NCI-H1417 (cell line): Measurements from ENCODE around the gene TRDN.
"Not testable (repeated sequence)": the region's sequence is repeated elsewhere in the genome, so short reads cannot be mapped to it uniquely, and the experiment has no call there.

ENCODE experiments used
- DNase-seq, 3 experiments: peaks; one replicate each; lab custom pipeline; 2025; lab: John Stamatoyannopoulos, UW

Gene TRDN

GRCh38 chr6:123295181-123295580, 341.6 kb downstream of the TRDN start:
- no peak for DNase-seq

DNA sequence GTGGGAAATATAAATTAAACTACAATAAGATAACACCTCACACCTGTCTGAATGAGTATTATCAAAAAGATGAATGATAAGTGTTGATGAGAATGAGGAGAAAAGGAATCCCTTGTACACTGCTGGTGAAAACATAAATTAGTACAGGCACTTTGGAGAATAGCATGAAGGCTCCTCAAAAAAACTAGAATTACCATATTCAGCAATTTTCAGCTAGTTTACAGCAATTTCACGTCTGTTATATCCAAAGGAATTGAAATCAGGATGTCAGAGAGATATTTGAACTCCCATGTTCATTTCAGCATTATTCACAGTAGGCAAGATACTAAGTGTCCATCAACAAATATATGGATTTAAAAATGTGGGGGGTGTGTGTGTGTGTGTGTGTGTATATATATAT, 348.1 kb downstream of the TRDN start:
- no peak for DNase-seq

DNA sequence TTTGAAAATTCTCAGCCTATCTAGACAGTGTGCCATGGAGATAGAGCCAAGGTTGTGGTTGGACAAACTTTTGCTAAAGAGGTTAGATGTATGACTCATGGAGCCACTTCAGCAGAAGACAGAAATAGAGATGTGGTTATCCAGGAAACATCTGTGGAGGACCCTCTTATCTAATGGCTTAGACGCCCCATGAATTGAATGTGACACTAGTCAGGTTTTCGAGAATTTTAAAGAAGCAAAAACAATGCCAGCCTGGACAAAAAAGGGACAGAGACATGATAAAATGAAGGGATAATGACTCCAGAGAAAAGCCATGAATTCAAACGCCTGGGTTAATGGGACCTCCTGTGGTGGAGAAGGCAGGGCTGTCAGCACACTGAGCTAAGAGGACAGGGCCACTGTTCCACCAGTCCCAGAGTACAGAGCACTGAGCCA, 360.2 kb downstream of the TRDN start:
- peak in 1 of 3 experiments; percentile 37 for DNase-seq

DNA sequence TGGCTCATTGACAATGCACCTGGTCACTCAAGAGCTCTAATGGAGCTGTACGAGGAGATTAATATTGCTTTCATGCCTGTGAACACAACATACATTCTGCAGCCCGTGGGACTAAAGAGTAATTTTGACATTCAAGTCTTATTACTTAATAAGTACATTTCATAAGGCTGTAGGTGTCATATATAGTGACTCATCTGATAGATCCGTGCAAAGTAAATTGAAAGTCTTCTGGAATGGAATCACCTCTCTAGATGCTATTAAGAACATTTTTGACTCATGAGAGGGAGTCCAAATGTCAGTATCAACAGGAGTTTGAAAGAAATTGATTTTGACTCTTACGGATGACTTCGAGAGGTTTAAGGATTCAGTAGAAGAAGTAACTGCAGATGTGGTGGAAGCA, 372.8 kb downstream of the TRDN start:
- no peak for DNase-seq

DNA sequence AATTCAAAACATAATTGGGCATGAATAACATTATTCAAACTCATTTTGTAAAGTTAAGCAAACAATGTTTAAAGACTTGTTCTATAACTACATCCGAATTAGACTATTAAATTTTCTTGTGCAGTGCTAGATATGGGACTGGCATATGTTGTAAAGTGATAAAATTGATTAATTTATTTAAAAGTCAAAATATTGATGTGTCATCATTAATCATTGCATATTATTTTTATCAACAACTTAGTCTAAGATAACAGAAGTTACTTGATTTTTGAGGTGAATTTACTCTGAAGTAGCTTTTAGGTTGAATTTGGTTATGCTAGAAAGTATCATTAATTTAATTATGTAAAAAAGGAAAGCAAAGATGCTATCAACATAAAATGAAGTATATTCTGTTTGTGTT, 396.1 kb downstream of the TRDN start:
- no peak for DNase-seq

DNA sequence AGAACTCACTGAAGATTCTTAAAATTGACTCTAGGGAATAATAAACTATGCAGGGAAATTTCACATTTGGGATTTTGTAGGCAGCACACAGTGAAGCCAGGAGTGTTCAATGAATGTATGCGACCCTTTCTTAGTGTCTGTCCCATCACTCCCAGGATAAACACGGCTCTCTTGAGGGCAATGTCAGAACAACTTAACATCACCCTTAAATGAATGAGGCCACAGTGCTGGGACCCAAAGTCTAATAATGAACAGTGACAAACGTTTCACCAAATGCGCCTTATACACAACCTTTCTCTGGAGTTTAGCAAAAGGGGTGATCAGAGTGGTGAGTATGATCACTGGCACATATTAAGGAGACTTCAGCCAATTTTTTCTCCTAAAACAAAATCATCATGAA, 403.4 kb downstream of the TRDN start:
- DNase-seq, result no peak

DNA sequence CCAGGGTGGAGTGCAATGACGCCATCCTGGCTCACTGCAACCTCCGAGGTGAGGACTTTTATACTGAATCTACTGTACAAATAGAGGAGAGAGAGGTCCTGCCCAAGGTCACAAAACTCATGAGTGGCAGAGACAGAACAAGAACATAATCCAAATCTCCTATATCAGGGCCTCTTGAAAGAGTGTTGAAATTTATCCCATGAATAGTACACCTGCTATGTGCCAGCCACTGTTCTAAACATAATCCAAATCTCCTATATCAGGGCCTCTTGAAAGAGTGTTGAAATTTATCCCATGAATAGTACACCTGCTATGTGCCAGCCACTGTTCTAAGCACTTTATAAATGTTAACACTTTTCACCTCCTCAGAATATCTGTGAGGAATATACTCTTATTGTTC, 409.0 kb downstream of the TRDN start:
- not testable (repeated sequence) for DNase-seq

DNA sequence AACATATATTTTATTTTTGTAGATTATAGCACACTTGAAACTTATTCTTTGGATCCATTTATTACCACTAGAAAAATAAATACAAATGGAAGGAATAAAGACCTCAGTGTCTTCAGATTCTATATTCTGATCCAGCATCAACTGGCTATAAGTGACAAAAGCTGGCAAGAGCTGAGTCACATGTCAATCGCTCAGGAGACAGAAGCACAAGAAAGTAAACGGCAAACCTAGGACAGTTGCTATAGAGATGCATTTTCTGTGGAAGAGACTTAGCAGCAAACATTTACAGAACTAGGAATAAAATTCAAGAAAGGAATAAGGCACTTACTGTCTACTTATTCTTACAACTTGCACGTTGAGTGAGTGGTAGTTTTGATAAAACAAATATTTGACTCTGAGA, 410.4 kb downstream of the TRDN start:
- DNase-seq, result peak in 1 of 3 experiments; percentile 5

DNA sequence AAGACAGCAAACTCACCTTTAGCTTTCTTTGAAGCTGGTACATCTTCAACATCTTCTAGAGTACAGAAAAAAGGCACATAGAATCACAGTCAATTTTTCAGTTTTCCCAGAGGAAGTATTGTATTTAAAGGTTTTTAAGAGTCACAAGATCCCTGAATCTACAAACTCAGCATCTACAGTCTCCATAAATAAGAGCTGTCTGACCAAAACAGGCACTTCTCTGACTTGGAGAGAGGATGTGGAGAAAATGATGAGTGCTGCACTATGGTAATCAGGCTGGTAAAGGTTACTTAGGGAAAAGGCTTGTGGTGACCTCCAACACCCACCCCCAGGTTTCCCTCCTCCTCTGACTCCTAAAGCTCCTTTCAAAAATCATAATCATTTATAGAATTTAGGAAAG, 412.7 kb downstream of the TRDN start:
- no peak for DNase-seq

- no peak for DNase-seq
Measured at GRCh38 chr6:123223461-123223860, 413.3 kb downstream of the TRDN start.

- no peak for DNase-seq
Measured at GRCh38 chr6:123215211-123215610, 421.5 kb downstream of the TRDN start.

DNA sequence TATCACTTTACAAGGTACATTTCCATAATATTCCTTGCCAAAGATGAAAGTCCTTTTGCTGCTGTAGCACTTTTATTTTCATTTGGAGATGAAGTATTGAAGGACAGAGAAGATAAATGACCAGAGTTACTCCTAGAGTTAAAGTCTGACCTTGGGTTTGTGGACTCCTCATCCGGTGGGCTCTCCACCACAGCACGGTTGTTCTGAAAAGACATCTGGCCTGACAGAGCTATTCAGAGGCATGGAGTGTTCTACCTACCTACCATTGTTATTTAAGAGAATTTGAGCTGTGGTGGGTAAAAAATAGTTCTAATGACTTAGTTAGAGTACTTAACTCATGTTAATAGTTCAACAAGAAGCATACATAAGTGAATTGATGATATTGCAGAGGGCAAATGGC, 422.3 kb downstream of the TRDN start:
- DNase-seq, result no peak

GRCh38 chr6:123213921-123214320, 422.8 kb downstream of the TRDN start:
- DNase-seq, result no peak

GRCh38 chr6:123211777-123212545, 424.8 kb downstream of the TRDN start:
- DNase-seq, result no peak

DNA sequence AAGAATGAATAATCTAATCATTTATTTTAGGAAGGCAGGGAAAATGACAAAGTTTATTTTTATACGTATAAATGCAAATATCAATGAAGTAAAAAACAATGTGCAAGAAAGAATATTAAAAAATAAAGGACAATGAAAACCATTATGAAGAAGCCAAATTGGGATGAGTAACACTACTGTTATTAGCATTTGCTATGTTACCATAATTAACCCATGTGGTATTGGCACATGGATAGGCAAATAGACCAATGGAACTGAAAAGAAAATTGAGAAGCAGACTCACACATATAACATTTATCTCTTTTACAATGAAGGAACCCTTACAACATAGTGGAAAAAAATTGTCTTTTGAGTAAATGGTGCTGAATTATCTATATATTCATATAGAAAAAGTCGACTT, 426.1 kb downstream of the TRDN start:
- no peak for DNase-seq

DNA sequence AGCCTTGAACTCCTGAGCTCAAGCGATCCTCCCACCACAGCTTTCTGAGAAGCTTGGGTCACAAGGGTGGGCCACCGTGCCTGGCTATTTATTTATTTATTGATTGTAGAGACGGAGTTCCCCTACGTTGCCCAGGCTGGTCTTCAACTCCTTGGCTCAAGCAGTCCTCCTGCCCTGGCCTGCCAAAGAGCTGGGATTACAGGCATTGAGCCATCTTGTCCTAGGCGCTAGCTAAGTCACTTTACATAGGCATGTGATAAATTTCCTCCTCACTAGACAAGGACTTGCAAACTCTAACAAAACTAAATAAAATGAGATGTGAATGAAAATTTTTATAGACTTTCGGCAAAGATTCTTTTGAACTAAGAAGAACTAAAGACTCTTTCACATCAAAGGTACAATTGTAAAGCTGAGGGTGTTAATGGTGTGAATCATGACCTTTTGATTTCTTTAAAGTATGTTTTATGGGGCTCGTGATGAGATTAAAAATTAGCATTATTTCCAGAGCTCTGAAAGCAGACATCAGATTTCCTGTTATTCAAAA, 428.7 kb downstream of the TRDN start:
- DNase-seq, result no peak

- no peak for DNase-seq
Measured at GRCh38 chr6:123203928-123204327, 432.8 kb downstream of the TRDN start.

- no peak for DNase-seq
Measured at GRCh38 chr6:123201869-123202372, 434.8 kb downstream of the TRDN start.

GRCh38 chr6:123193298-123193697, 443.5 kb downstream of the TRDN start:
- DNase-seq, result no peak

GRCh38 chr6:123189816-123190215, 446.9 kb downstream of the TRDN start:
- no peak for DNase-seq

- no peak for DNase-seq
Measured at GRCh38 chr6:123182998-123183397, 453.8 kb downstream of the TRDN start.

GRCh38 chr6:123176706-123177105, 460.0 kb downstream of the TRDN start:
- DNase-seq, result no peak

DNA sequence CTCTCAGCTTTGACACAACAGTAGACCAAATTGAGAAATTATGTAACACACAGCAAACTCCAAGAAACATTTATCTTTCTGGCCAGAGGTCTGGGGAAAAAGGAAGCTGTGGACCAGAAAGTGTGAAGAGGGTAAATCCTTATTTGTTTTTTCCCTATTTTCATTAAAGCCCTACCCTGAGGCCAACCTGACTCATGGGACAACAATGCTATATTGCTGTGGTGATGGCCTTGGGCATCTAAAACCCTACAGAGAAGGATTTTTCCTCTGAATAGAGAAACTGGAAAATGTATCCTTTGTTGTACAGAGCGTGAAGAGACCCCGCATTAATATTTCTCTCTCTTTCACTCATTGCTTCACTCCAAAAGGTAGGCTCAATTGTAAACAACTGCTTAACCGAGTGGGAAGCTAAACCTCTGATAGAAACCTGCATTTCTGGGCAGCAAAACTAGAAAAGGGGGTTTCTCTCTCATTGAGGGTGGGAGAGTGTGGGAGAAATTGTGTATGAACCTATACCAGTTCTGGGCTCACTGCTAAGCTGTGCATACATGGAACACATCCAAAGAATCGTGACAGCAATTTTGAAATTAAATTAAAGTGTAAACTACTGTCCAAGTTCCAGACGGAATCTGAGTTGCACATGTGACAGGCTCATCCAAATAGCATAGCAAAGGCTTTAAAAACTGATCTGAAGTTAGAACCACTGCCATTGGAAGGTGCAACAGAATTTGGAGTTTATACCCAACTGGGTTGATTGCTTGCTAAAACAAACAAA, 465.2 kb downstream of the TRDN start:
- no peak for DNase-seq
